ENCODE results near the gene SNX20. TPM values are rescaled to one million over a fixed set of nuclear protein-coding genes. Genes with fewer than 3 reads are reported as not detected.

SNX20 gene
- total RNA-seq, 1 donor from 2014 or later, result not detected

- no peak for DNase-seq (ENCODE audit: low read depth)
- H3K4me3 ChIP-seq (ENCODE audit: low read depth, low read length), result no peak overlapping the region
- TF ChIP-seq, protein P1, sequence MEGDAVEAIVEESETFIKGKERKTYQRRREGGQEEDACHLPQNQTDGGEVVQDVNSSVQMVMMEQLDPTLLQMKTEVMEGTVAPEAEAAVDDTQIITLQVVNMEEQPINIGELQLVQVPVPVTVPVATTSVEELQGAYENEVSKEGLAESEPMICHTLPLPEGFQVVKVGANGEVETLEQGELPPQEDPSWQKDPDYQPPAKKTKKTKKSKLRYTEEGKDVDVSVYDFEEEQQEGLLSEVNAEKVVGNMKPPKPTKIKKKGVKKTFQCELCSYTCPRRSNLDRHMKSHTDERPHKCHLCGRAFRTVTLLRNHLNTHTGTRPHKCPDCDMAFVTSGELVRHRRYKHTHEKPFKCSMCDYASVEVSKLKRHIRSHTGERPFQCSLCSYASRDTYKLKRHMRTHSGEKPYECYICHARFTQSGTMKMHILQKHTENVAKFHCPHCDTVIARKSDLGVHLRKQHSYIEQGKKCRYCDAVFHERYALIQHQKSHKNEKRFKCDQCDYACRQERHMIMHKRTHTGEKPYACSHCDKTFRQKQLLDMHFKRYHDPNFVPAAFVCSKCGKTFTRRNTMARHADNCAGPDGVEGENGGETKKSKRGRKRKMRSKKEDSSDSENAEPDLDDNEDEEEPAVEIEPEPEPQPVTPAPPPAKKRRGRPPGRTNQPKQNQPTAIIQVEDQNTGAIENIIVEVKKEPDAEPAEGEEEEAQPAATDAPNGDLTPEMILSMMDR (conservative IDR thresholded peaks at IDR 0.05; ENCODE audit: low read depth, low read length), result no peak
These were observed 16.3 kb upstream of the SNX20 start for GRCh38 chr16:50697421-50697715.

GRCh38 chr16:50696575-50697420 is 15.7 kb upstream of the SNX20 start:
- no peak for DNase-seq (ENCODE audit: low read depth)
- no peak overlapping the region for H3K4me3 ChIP-seq (ENCODE audit: low read depth, low read length)
- TF ChIP-seq, protein P1 (conservative IDR thresholded peaks at IDR 0.05; ENCODE audit: low read depth, low read length), result no peak

DNA sequence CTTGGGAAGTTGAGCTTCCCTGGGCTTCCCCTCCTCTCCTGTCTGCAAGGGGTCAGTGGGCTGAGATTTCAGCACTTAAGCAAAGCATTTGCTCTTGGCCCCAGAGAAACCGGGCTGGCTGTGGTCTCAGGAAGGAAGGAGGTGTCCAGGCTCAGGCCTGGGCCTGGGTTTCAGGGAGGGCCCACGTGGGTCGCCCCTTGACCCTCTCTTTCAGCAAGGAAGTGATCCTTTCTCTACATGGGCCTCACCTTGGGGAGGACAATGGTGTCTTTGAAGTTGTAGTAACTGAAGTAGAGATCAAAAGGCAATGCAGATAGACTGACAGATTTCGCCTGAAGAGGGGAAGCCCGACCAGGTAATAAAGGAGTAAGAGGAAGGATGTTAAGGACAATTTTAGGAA is 15.0 kb upstream of the SNX20 start:
- TF ChIP-seq, protein P1 (conservative IDR thresholded peaks at IDR 0.05; ENCODE audit: low read depth, low read length), result no peak
- no peak overlapping the region for H3K4me3 ChIP-seq (ENCODE audit: low read depth, low read length)
- DNase-seq (ENCODE audit: low read depth), result no peak

DNA sequence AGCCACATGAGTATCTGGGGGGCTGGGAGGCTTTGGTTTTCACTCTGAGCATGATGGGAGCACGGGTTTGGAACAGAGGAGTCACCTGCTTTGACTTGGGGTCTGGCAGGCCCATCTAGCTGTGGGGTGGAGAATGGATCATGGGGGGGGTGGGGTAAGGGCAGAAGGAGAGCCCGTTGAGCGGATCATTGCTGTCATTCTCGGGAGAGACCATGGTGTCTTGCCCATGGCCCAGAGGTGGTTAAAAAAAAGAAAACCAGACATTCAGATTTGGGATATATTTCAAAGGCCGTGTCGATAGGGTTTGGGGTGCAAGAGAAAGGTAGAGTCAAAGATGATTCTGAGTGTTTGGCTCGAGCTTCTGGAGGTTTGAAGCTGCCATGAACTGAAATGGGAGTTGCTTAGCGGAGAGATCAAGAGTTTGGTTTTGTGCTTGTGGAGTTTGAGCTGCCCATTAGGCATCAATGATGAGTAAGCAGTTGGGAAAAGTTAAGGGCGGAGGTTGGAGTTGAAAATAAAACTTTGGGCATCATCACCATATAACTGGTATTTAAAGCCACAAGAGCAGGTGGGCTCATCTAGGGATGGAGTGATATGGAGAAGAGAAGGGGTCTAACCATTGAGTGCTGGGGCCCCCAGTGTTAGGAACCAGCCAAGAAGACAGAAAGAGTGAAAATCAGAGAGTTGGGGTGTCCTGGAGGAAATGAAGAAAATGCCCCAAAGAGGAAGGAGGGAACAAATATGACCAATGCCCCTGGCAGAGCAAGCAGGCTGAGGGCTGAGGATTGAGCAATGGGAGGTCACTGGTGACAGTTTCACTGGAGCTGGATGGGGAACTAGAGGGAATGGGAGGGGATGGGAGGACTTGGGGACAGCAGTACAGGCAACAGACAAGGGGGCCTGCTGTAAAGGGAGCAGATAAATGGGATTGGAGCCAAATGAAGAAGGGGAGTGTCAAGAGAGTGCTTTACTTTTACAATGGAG is 14.2 kb upstream of the SNX20 start:
- TF ChIP-seq, protein P1 (conservative IDR thresholded peaks at IDR 0.05; ENCODE audit: low read depth, low read length), result no peak
- H3K4me3 ChIP-seq (ENCODE audit: low read depth, low read length), result no peak overlapping the region
- DNase-seq (ENCODE audit: low read depth), result no peak

- DNase-seq (ENCODE audit: low read depth), result no peak
- H3K4me3 ChIP-seq (ENCODE audit: low read depth, low read length), result no peak overlapping the region
- TF ChIP-seq, protein P1 (conservative IDR thresholded peaks at IDR 0.05; ENCODE audit: low read depth, low read length), result no peak
These were observed 13.1 kb upstream of the SNX20 start for GRCh38 chr16:50694206-50694605.

- DNase-seq (ENCODE audit: low read depth), result no peak
- TF ChIP-seq, protein P1 (conservative IDR thresholded peaks at IDR 0.05; ENCODE audit: low read depth, low read length), result no peak
- H3K4me3 ChIP-seq (ENCODE audit: low read depth, low read length), result peak within 1 kb of the TSS; percentile 24
These were observed 12.1 kb upstream of the SNX20 start, which contains the start of gene NOD2 for GRCh38 chr16:50692999-50693781. NOD2 (plus strand) TSS chr16:50693606; CDS start chr16:50699496, 5,890 bp downstream.
